WTC11 (cell line): ENCODE data around the gene SLC25A10.
"Not testable (repeated sequence)": the region's sequence is repeated elsewhere in the genome, so short reads cannot be mapped to it uniquely, and the experiment has no call there.

Experiments used
- CBFB ChIP-seq: sonication (generic); formaldehyde crosslinking; IDR thresholded peaks from 2 replicates; pipeline ENCODE4 v1.8.1; 2022; ENCODE audit warnings: mild to moderate bottlenecking, low read depth, missing genetic modification reagents
- CREB1 ChIP-seq: sonication (generic); formaldehyde crosslinking; IDR thresholded peaks from 2 replicates; pipeline ENCODE4 v1.8.0; 2023; ENCODE audit warnings: mild to moderate bottlenecking, missing genetic modification reagents
- CTCF ChIP-seq: fragments of 200-600 bp; IDR thresholded peaks from 2 replicates; pipeline ENCODE4 v1.8.0; 2022; ENCODE audit warnings: antibody characterized with exemption
- ERG ChIP-seq: fragments of 250-450 bp; sonication (Bioruptor Pico); IDR thresholded peaks from 2 replicates; pipeline ENCODE4 v1.8.0; 2021; ENCODE audit warnings: mild to moderate bottlenecking
- FOXJ3 ChIP-seq: sonication (generic); formaldehyde crosslinking; IDR thresholded peaks from 2 replicates; pipeline ENCODE4 v1.9.0; 2021; ENCODE audit warnings: missing genetic modification reagents, mild to moderate bottlenecking, borderline replicate concordance
- GABPB1 ChIP-seq: sonication (generic); formaldehyde crosslinking; IDR thresholded peaks from 2 replicates; pipeline ENCODE4 v1.8.1; 2023; ENCODE audit warnings: mild to moderate bottlenecking, missing genetic modification reagents
- HMGXB4 ChIP-seq: sonication (generic); formaldehyde crosslinking; IDR thresholded peaks from 2 replicates; pipeline ENCODE4 v1.8.1; 2023; ENCODE audit warnings: mild to moderate bottlenecking, moderate library complexity, missing genetic modification reagents
- JUN ChIP-seq: sonication (generic); formaldehyde crosslinking; IDR thresholded peaks from 2 replicates; pipeline ENCODE4 v1.8.0; 2023; ENCODE audit warnings: mild to moderate bottlenecking, missing genetic modification reagents
- SMAD3 ChIP-seq: sonication (generic); formaldehyde crosslinking; IDR thresholded peaks from 2 replicates; pipeline ENCODE4 v1.8.0; 2022; ENCODE audit warnings: missing genetic modification reagents, mild to moderate bottlenecking, borderline replicate concordance
- USF2 ChIP-seq: sonication (generic); formaldehyde crosslinking; IDR thresholded peaks from 2 replicates; pipeline ENCODE4 v1.8.1; 2023; ENCODE audit warnings: mild to moderate bottlenecking, missing genetic modification reagents, moderate library complexity
- ZBTB21 ChIP-seq: sonication (generic); formaldehyde crosslinking; IDR thresholded peaks from 2 replicates; pipeline ENCODE4 v1.8.1; 2023; ENCODE audit warnings: mild to moderate bottlenecking, missing genetic modification reagents, borderline replicate concordance
- ZNF281 ChIP-seq: sonication (generic); formaldehyde crosslinking; IDR thresholded peaks from 2 replicates; pipeline ENCODE4 v1.8.0; 2023; ENCODE audit warnings: mild to moderate bottlenecking, missing genetic modification reagents

- TF ChIP-seq ZNF281 (CRISPR knock-in tag); CREB1 (CRISPR knock-in tag); GABPB1; HMGXB4 (CRISPR knock-in tag); SMAD3 (CRISPR knock-in tag); JUN (CRISPR knock-in tag); FOXJ3 (CRISPR knock-in tag); ZBTB21 (CRISPR knock-in tag); USF2 (CRISPR knock-in tag); CBFB (CRISPR knock-in tag); ERG (CRISPR knock-in tag): not testable (repeated sequence)
- 0 out of 2 replicates have a peak, but pooled peaks have one; percentile 11 for TF ChIP-seq CTCF
Observed at GRCh38 chr17:81675515-81676221, 36.4 kb upstream of the SLC25A10 start.
